Upper lobe of left lung (tissue), 4 donors: Measurements from ENCODE around the gene GRB7.

Experiments used
- EP300 ChIP-seq, 4 donors: sonication (generic); formaldehyde crosslinking; IDR thresholded peaks; one replicate each; pipeline ENCODE4 v1.5.1; 2017; ENCODE audit warnings: antibody characterized with exemption in 4 of 4, control low read depth in 2 of 4
- POLR2A ChIP-seq, 4 donors: fragments of 450-650 bp; IDR thresholded peaks; one replicate each; pipeline ENCODE4 v1.5.1; 2016 to 2017; ENCODE audit warnings: antibody characterized with exemption in 4 of 4, mild to moderate bottlenecking in 2 of 4
- POLR2AphosphoS5 ChIP-seq, 2 donors: sonication (generic); formaldehyde crosslinking; IDR thresholded peaks; one replicate each; pipeline ENCODE4 v1.5.1; 2017; ENCODE audit warnings: antibody characterized with exemption in 2 of 2
- TF ChIP-seq, protein P1 (sequence below), 6 experiments: fragments of 450-650 bp in 4 of 6; fragments of 200-600 bp in 2 of 6; sonication (generic) in 2 of 6; IDR thresholded peaks; one replicate each; pipeline ENCODE4 v1.5.1; 2016 to 2019; ENCODE audit warnings: antibody characterized with exemption in 6 of 6

GRCh38 chr17:39688475-39688835, 49.3 kb upstream of the GRB7 start:
- TF ChIP-seq, protein P1, sequence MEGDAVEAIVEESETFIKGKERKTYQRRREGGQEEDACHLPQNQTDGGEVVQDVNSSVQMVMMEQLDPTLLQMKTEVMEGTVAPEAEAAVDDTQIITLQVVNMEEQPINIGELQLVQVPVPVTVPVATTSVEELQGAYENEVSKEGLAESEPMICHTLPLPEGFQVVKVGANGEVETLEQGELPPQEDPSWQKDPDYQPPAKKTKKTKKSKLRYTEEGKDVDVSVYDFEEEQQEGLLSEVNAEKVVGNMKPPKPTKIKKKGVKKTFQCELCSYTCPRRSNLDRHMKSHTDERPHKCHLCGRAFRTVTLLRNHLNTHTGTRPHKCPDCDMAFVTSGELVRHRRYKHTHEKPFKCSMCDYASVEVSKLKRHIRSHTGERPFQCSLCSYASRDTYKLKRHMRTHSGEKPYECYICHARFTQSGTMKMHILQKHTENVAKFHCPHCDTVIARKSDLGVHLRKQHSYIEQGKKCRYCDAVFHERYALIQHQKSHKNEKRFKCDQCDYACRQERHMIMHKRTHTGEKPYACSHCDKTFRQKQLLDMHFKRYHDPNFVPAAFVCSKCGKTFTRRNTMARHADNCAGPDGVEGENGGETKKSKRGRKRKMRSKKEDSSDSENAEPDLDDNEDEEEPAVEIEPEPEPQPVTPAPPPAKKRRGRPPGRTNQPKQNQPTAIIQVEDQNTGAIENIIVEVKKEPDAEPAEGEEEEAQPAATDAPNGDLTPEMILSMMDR (IDR thresholded peaks at IDR 0.05): no peak
- TF ChIP-seq POLR2AphosphoS5 (IDR thresholded peaks at IDR 0.05) (no peak), POLR2A (IDR thresholded peaks at IDR 0.05) (no peak), EP300 (IDR thresholded peaks at IDR 0.05) (no peak)
